Neural crest cell (in vitro differentiated cells): ENCODE results near the gene SGMS2. TPM values are rescaled to one million over a fixed set of nuclear protein-coding genes. Genes with fewer than 3 reads are reported as not detected.

Experiments used
- DNase-seq: peaks from one replicate; pipeline ENCODE4 v3.0.0; 2021; ENCODE audit warnings: low read depth, mixed read lengths, low spot score
- H3K27ac Mint-ChIP-seq: one replicate; pipeline ENCODE4 v1.8.0; 2021; ENCODE audit warnings: mild to moderate bottlenecking, mixed read lengths; ENCODE audit not compliant: unreplicated experiment
- H3K27me3 Mint-ChIP-seq: 2 replicates; pipeline ENCODE4 v1.8.0; 2021; ENCODE audit warnings: low read depth, mild to moderate bottlenecking, mixed read lengths
- H3K36me3 Mint-ChIP-seq: 2 replicates; pipeline ENCODE4 v1.8.0; 2021; ENCODE audit warnings: low read depth, mild to moderate bottlenecking, mixed read lengths
- H3K4me1 Mint-ChIP-seq: 2 replicates; pipeline ENCODE4 v1.8.0; 2021; ENCODE audit warnings: mixed read lengths
- H3K4me3 Mint-ChIP-seq: one replicate; pipeline ENCODE4 v1.8.0; 2021; ENCODE audit warnings: mild to moderate bottlenecking, mixed read lengths
- H3K9me3 Mint-ChIP-seq: 2 replicates; pipeline ENCODE4 v1.8.0; 2021; ENCODE audit warnings: mixed read lengths
- total RNA-seq: library from RNA; stranded (reverse); gene quantifications from 2 replicates; pipeline ENCODE4 v1.2.1, GENCODE V29; 2021
- TF ChIP-seq, protein P1 (sequence below): fragments of 200-600 bp; sonication (generic); conservative IDR thresholded peaks from 2 replicates; pipeline ENCODE4 v1.5.0; 2021; ENCODE audit warnings: antibody characterized with exemption, mild to moderate bottlenecking

The SGMS2 gene
- total RNA-seq, 1 donor from 2014 or later: 1.4 TPM

GRCh38 chr4:107853444-107854355, 29.0 kb downstream of the SGMS2 start:
- TF ChIP-seq, protein P1, sequence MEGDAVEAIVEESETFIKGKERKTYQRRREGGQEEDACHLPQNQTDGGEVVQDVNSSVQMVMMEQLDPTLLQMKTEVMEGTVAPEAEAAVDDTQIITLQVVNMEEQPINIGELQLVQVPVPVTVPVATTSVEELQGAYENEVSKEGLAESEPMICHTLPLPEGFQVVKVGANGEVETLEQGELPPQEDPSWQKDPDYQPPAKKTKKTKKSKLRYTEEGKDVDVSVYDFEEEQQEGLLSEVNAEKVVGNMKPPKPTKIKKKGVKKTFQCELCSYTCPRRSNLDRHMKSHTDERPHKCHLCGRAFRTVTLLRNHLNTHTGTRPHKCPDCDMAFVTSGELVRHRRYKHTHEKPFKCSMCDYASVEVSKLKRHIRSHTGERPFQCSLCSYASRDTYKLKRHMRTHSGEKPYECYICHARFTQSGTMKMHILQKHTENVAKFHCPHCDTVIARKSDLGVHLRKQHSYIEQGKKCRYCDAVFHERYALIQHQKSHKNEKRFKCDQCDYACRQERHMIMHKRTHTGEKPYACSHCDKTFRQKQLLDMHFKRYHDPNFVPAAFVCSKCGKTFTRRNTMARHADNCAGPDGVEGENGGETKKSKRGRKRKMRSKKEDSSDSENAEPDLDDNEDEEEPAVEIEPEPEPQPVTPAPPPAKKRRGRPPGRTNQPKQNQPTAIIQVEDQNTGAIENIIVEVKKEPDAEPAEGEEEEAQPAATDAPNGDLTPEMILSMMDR: no peak

DNA sequence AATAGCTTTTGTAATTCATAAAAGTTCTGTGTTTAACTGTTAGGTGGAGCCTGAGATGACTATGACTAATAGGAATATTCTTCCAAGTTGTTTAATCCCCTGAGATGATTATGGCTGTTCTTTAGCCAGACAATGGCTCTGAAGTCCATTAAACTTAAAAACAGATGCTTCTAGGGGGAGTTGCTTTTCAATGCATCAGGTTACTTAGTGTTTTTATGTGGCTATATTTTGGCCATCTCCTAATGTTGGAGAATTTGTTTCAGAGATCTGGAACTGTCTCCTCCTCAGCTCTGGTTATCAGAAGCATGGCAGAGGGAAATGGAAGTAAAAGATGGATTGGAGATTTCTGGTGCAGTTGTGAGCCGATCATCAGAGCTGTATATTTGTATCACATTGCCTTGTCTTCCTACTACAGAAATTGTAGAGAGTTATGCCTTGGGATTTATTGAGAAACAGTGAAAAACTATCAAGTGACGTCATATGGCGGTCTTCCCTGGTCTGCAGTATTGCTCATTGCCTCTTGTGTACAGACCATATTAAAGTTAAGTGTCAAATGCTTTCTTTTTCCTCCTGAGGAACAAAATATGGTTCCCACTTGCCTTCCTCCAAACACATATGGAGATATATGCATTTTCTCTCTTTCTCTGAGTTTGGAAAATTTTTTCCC, 29.8 kb downstream of the SGMS2 start:
- Mint-ChIP-seq H3K4me1 (peaks cover 10% of the 10 kb centered on the region), H3K36me3 (no peaks in the 10 kb centered on the region), H3K9me3 (no peaks in the 10 kb centered on the region), H3K27me3 (no peaks in the 10 kb centered on the region), H3K4me3 (no peak overlapping the region), H3K27ac (no peak overlapping the region)
- DNase-seq: no peak
- TF ChIP-seq, protein P1: no peak

More at GRCh38 chr4:107853444-107854355, 29.0 kb downstream of the SGMS2 start:
- H3K9me3 Mint-ChIP-seq: no peaks in the 10 kb centered on the region
- no peak overlapping the region for H3K4me3 Mint-ChIP-seq
- peaks cover 7% of the 10 kb centered on the region for H3K4me1 Mint-ChIP-seq
- H3K36me3 Mint-ChIP-seq: no peaks in the 10 kb centered on the region
- H3K27me3 Mint-ChIP-seq: no peaks in the 10 kb centered on the region
- DNase-seq: no peak
- no peak overlapping the region for H3K27ac Mint-ChIP-seq

DNA sequence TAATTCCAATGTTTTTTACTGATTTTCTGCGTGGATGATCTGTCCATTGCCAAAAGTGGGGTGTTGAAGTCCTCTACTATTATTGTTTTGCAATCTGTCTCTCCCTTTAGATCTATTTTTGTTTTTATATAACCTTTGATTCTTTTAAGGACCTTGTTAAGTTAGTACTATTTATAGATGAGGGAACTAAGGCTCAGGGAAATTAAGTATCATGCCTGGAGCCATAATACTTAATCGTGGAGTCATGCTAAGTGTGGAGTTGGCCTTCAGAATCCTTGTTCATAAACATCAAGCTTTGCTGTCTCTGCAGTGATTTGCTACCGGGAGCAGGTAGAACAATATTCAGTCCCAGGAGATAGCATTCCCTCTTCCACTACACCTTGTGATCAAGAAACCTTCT, 31.0 kb downstream of the SGMS2 start:
- Mint-ChIP-seq H3K36me3 (no peaks in the 10 kb centered on the region), H3K27me3 (no peaks in the 10 kb centered on the region), H3K4me3 (no peak overlapping the region), H3K27ac (no peak overlapping the region), H3K9me3 (no peaks in the 10 kb centered on the region), H3K4me1 (peaks cover 12% of the 10 kb centered on the region)
- no peak for DNase-seq
- TF ChIP-seq, protein P1: no peak

DNA sequence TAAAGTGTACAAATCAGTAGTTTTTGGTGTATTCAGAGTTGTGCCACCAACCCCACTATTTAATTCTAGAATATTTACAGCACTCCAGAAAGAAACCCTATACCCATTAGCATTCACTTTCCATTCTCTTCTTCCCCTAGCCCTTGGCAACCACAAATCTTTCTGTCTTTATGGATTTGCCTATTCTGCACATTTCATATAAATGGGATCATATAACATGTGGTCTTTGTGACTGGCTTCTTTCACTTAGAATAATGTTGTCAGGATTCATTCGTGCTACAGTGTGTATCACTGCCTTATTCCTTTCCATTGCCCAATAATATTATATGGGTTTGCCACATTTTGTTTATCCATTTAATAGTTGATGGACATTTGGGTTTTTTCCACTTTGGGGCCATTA, 32.2 kb downstream of the SGMS2 start:
- Mint-ChIP-seq H3K27me3 (no peaks in the 10 kb centered on the region), H3K4me3 (no peak overlapping the region), H3K36me3 (no peaks in the 10 kb centered on the region), H3K27ac (no peak overlapping the region), H3K4me1 (peaks cover 12% of the 10 kb centered on the region), H3K9me3 (no peaks in the 10 kb centered on the region)
- TF ChIP-seq, protein P1: no peak
- no peak for DNase-seq

DNA sequence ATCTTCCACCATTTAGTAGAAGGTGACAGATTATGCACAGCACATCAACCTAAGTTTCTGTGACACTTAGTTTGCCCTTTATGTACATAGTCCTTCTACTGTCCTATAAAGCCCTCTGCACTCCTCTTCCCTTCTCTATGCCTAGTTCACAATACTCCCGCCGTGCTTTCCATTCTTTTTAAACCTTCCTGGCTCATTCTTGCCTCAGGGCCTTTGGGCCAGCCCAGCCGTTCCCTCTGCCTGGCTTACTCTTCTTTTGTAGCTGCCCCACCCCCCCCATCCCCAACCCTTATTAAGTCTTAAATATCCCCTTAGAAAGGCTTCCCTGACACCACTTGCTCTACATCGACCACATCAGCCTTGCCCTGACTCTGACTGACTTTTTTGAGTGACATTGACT, 33.0 kb downstream of the SGMS2 start:
- TF ChIP-seq, protein P1: no peak
- H3K9me3 Mint-ChIP-seq: no peaks in the 10 kb centered on the region
- H3K27ac Mint-ChIP-seq: no peak overlapping the region
- H3K27me3 Mint-ChIP-seq: no peaks in the 10 kb centered on the region
- no peak overlapping the region for H3K4me3 Mint-ChIP-seq
- no peaks in the 10 kb centered on the region for H3K36me3 Mint-ChIP-seq
- no peak for DNase-seq
- H3K4me1 Mint-ChIP-seq: peaks cover 12% of the 10 kb centered on the region
